ENCODE measurements around the gene CHRNA9. TPM values are rescaled to one million over a fixed set of nuclear protein-coding genes. Genes with fewer than 3 reads are reported as not detected.

CHRNA9 gene
- total RNA-seq, 2 experiments from 2014 or later = not detected

DNA sequence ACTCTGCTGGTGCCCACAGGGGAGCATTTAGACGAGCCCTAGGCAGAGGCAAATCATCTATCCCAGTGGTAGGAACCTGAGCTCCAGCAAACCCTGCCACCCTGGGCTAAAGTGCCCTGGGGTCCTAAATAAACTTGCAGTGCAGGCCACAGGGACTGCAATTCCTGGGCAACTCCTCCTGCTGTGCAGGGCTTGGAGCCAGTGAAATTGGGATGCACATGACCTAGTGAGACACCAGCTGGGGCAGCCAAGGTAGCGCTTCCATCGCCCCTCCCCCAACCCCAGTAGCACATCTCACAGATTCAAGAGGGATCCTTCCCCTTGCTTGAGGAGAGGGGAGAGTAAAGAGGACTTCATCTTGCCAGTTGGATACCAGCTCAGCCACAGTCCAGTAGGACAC, 44.1 kb downstream of the CHRNA9 start:
- no TSS peak for BruUV-seq (replicated peaks)
- POLR2A ChIA-PET = interaction anchor here (0.6 to 1.3 kb wide), 2 partner anchors 12 to 42 kb away, joined by 3 read pairs; no protein-coding TSS in a partner anchor

DNA sequence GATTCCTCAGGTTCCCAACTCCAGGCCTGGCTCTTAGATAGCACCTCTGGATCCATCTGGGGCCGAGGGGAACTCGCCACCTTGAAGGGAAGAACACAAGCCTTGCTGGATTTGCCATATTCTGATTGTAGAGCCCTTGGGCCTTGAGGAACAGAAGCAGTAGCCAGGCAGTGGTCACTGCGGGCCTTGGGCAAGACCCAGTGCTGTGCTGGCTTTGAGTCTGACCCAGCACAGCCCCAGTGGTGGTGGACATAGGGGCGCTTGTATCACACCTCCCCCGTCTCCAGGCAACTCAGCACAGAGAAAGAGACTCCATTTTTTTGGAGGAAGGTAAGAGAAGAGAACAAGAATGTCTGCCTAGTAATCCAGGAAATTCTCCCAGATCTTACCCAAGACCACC, 45.5 kb downstream of the CHRNA9 start:
- ChIA-PET POLR2A (no interaction called here), CTCF (ENCODE audit: unreplicated experiment) (no interaction called here)
- H2AFZ ChIP-seq (ENCODE audit: low read length) = no peak overlapping the region
- H3K4me3 ChIP-seq (ENCODE audit: low read depth, low read length, poor library complexity, severe bottlenecking) = no peak overlapping the region
- no peak overlapping the region for H3K4me2 ChIP-seq (ENCODE audit: low read length)
- no TSS peak for BruUV-seq (replicated peaks)
- H3K4me1 ChIP-seq (ENCODE audit: insufficient read depth, low read length, poor library complexity, severe bottlenecking) = no peaks in the 10 kb centered on the region
- no peaks in the 10 kb centered on the region for H3K9me2 ChIP-seq (ENCODE audit: insufficient read depth, low read length)
- H3K27ac ChIP-seq (ENCODE audit: low read depth, low read length, poor library complexity, severe bottlenecking) = no peak overlapping the region
- H3K9me3 ChIP-seq (ENCODE audit: low read length) = no peaks in the 10 kb centered on the region
- intact Hi-C loops (cut with micrococcal nuclease; ENCODE audit: unreplicated experiment) = no loop called here
- no peak for DNase-seq (ENCODE audit: low spot score)
- no peaks in the 10 kb centered on the region for H3K36me3 ChIP-seq (ENCODE audit: insufficient read depth, low read length)
- TF ChIP-seq, protein P1, sequence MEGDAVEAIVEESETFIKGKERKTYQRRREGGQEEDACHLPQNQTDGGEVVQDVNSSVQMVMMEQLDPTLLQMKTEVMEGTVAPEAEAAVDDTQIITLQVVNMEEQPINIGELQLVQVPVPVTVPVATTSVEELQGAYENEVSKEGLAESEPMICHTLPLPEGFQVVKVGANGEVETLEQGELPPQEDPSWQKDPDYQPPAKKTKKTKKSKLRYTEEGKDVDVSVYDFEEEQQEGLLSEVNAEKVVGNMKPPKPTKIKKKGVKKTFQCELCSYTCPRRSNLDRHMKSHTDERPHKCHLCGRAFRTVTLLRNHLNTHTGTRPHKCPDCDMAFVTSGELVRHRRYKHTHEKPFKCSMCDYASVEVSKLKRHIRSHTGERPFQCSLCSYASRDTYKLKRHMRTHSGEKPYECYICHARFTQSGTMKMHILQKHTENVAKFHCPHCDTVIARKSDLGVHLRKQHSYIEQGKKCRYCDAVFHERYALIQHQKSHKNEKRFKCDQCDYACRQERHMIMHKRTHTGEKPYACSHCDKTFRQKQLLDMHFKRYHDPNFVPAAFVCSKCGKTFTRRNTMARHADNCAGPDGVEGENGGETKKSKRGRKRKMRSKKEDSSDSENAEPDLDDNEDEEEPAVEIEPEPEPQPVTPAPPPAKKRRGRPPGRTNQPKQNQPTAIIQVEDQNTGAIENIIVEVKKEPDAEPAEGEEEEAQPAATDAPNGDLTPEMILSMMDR (conservative IDR thresholded peaks at IDR 0.05; ENCODE audit: low read length) = no peak
- TF ChIP-seq EZH2phosphoT487 (IDR thresholded peaks at IDR 0.05; ENCODE audit: borderline replicate concordance, low read depth, low read length) = no peak
- H4K20me1 ChIP-seq (ENCODE audit: insufficient read depth, low read length) = no peaks in the 10 kb centered on the region
- H3K79me2 ChIP-seq (ENCODE audit: insufficient read depth, low read depth, low read length) = no peaks in the 10 kb centered on the region

More for the DNA sequence above, 44.1 kb downstream of the CHRNA9 start:
- H2AFZ ChIP-seq (ENCODE audit: low read length) = no peak overlapping the region
- H3K4me1 ChIP-seq (ENCODE audit: insufficient read depth, low read length, poor library complexity, severe bottlenecking) = no peaks in the 10 kb centered on the region
- CTCF ChIA-PET (ENCODE audit: unreplicated experiment) = no interaction called here
- no peaks in the 10 kb centered on the region for H3K9me2 ChIP-seq (ENCODE audit: insufficient read depth, low read length)
- DNase-seq (ENCODE audit: low spot score) = no peak
- intact Hi-C loops (cut with micrococcal nuclease; ENCODE audit: unreplicated experiment) = no loop called here
- no peak overlapping the region for H3K27ac ChIP-seq (ENCODE audit: low read depth, low read length, poor library complexity, severe bottlenecking)
- no peaks in the 10 kb centered on the region for H3K9me3 ChIP-seq (ENCODE audit: low read length)
- TF ChIP-seq EZH2phosphoT487 (IDR thresholded peaks at IDR 0.05; ENCODE audit: borderline replicate concordance, low read depth, low read length) = no peak
- H3K36me3 ChIP-seq (ENCODE audit: insufficient read depth, low read length) = no peaks in the 10 kb centered on the region
- H3K79me2 ChIP-seq (ENCODE audit: insufficient read depth, low read depth, low read length) = no peaks in the 10 kb centered on the region
- no peak overlapping the region for H3K4me3 ChIP-seq (ENCODE audit: low read depth, low read length, poor library complexity, severe bottlenecking)
- no peaks in the 10 kb centered on the region for H4K20me1 ChIP-seq (ENCODE audit: insufficient read depth, low read length)
- H3K4me2 ChIP-seq (ENCODE audit: low read length) = no peak overlapping the region

DNA sequence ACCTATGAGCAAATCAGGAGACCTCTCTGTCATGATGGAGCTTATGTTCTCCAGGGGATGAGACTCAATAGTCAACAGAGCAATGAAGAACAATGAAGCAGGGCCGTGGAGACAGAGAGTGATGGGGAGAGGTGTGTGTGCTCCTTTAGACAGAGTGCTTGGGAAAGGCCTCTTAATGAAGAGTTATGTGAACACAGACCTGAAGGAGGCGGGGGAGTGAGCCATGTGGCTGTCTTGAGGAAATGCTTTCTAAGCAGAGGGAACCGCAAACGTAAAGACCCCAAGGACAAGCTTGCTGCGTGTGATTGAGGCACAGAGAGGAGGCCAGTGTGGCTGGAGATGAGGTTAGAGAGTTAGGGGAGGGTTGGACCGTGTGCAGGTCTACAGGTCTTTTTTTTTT, 53.1 kb downstream of the CHRNA9 start:
- H3K9me2 ChIP-seq (ENCODE audit: insufficient read depth, low read length) = no peaks in the 10 kb centered on the region
- H3K36me3 ChIP-seq (ENCODE audit: insufficient read depth, low read length) = no peaks in the 10 kb centered on the region
- no peaks in the 10 kb centered on the region for H3K79me2 ChIP-seq (ENCODE audit: insufficient read depth, low read depth, low read length)
- no peak overlapping the region for H3K4me3 ChIP-seq (ENCODE audit: low read depth, low read length, poor library complexity, severe bottlenecking)
- BruUV-seq (replicated peaks) = no TSS peak
- no peak overlapping the region for H3K27ac ChIP-seq (ENCODE audit: low read depth, low read length, poor library complexity, severe bottlenecking)
- H3K4me1 ChIP-seq (ENCODE audit: insufficient read depth, low read length, poor library complexity, severe bottlenecking) = no peaks in the 10 kb centered on the region
- no peak overlapping the region for H2AFZ ChIP-seq (ENCODE audit: low read length)
- CTCF ChIA-PET (ENCODE audit: unreplicated experiment) = no interaction called here
- intact Hi-C loops (cut with micrococcal nuclease; ENCODE audit: unreplicated experiment) = no loop called here
- no peaks in the 10 kb centered on the region for H3K9me3 ChIP-seq (ENCODE audit: low read length)
- POLR2A ChIA-PET = interaction anchor here (0.5 to 0.6 kb wide), 2 partner anchors 101 to 290 kb away, joined by 3 to 5 read pairs; no protein-coding TSS in a partner anchor
- TF ChIP-seq, protein P1 (conservative IDR thresholded peaks at IDR 0.05; ENCODE audit: low read length) = no peak
- TF ChIP-seq EZH2phosphoT487 (IDR thresholded peaks at IDR 0.05; ENCODE audit: borderline replicate concordance, low read depth, low read length) = no peak
- DNase-seq (ENCODE audit: low spot score) = peak; percentile 10
- no peaks in the 10 kb centered on the region for H4K20me1 ChIP-seq (ENCODE audit: insufficient read depth, low read length)
- no peak overlapping the region for H3K4me2 ChIP-seq (ENCODE audit: low read length)
